Measurements from ENCODE around the gene PHF21B. TPM values are rescaled to one million over a fixed set of nuclear protein-coding genes. Genes with fewer than 3 reads are reported as not detected.

The PHF21B gene
- total RNA-seq, 1 donor: not detected

DNA sequence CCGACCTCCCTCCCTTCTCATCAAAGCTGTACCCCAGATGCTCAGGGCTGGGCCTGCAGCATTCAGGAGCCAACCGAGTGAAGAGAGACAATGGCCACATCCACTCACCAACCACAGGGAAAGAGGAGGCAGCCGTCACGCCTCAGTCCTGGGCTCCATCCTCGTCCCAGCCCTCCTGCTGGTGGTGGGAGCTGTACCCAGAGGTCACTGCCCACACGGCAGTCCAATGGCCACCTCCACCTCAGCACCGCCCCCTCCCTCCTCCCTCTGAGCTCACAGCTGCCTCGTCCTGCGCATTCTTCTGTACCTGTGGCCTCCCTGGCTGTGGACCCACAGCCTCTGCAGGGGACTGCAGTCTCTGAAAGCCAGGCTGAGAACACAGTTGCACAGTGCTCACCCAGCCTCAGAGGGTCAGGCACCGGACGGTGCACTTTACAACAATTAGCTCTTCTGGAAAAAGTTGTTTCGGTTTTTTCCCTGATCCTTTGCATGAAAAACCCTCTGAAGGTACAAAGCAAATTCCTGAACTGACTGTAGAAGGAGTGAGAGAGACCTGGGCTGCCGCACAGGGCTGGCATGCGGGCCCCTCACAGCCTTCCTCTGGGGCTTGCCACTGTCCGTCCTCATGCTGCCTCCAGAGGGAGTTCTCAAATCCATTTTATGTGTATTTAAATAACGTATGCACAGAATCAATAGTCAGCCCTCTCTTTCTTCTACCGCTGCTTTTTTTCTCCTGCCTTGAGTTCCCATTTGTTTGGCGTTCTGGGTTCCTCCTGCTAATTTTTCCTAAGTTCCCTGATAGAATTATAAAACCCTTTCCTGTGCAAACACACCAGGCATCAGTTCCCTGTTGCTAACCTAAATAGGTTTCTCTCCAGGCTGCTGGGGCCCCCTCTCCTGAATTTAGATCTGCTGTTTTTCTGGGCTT lies 52.7 kb downstream of the PHF21B start:
- Histone ChIP-seq H3K27me3 (ENCODE audit: insufficient read depth, low read length) (peaks cover 24% of the 10 kb centered on the region), H4K20me1 (ENCODE audit: insufficient read depth, low read length) (no peaks in the 10 kb centered on the region), H3K36me3 (ENCODE audit: insufficient read depth, low read length) (no peaks in the 10 kb centered on the region), H3K4me2 (ENCODE audit: insufficient read depth, low read length) (no peak overlapping the region), H3K79me2 (ENCODE audit: insufficient read depth, low read length) (no peaks in the 10 kb centered on the region), H2AFZ (ENCODE audit: low read length) (no peak overlapping the region), H3K4me3 (ENCODE audit: insufficient read depth, low read length) (no peak overlapping the region), H3K9me3 (ENCODE audit: low read depth, low read length) (no peaks in the 10 kb centered on the region), H3K27ac (ENCODE audit: low read depth, low read length) (no peak overlapping the region), H3K4me1 (ENCODE audit: insufficient read depth, low read length) (no peaks in the 10 kb centered on the region)
- TF ChIP-seq, protein P1, sequence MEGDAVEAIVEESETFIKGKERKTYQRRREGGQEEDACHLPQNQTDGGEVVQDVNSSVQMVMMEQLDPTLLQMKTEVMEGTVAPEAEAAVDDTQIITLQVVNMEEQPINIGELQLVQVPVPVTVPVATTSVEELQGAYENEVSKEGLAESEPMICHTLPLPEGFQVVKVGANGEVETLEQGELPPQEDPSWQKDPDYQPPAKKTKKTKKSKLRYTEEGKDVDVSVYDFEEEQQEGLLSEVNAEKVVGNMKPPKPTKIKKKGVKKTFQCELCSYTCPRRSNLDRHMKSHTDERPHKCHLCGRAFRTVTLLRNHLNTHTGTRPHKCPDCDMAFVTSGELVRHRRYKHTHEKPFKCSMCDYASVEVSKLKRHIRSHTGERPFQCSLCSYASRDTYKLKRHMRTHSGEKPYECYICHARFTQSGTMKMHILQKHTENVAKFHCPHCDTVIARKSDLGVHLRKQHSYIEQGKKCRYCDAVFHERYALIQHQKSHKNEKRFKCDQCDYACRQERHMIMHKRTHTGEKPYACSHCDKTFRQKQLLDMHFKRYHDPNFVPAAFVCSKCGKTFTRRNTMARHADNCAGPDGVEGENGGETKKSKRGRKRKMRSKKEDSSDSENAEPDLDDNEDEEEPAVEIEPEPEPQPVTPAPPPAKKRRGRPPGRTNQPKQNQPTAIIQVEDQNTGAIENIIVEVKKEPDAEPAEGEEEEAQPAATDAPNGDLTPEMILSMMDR (IDR thresholded peaks at IDR 0.05; ENCODE audit: extremely low read depth, low read depth, low read length): no peak
- no peak for DNase-seq (ENCODE audit: insufficient read length, low spot score, missing footprints)

DNA sequence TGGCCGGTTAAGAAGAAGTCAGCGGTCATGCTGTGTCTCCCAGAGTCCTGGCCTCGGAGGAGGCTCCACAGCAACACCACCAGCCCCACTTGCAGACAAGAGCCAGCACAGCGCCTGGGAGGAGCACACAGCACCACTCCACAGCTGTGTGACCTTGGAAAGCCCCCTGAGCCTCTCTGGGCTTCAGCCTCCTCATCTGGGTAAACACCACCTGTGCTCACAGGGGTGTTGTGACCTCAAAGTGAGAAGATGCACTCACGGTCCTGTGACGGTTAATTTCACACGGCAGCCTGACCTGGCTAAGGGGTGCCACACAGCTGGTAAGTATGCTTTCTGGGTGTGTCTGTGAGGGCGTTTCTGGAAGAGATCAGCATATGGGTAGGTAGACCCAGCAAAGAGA lies 54.7 kb downstream of the PHF21B start:
- no peak for DNase-seq (ENCODE audit: insufficient read length, low spot score, missing footprints)
- Histone ChIP-seq H3K4me3 (ENCODE audit: insufficient read depth, low read length) (no peak overlapping the region), H3K4me2 (ENCODE audit: insufficient read depth, low read length) (no peak overlapping the region), H2AFZ (ENCODE audit: low read length) (no peak overlapping the region), H3K27me3 (ENCODE audit: insufficient read depth, low read length) (peaks cover 24% of the 10 kb centered on the region), H4K20me1 (ENCODE audit: insufficient read depth, low read length) (no peaks in the 10 kb centered on the region), H3K27ac (ENCODE audit: low read depth, low read length) (no peak overlapping the region), H3K9me3 (ENCODE audit: low read depth, low read length) (no peaks in the 10 kb centered on the region), H3K79me2 (ENCODE audit: insufficient read depth, low read length) (no peaks in the 10 kb centered on the region), H3K36me3 (ENCODE audit: insufficient read depth, low read length) (no peaks in the 10 kb centered on the region), H3K4me1 (ENCODE audit: insufficient read depth, low read length) (no peaks in the 10 kb centered on the region)
- TF ChIP-seq, protein P1 (IDR thresholded peaks at IDR 0.05; ENCODE audit: extremely low read depth, low read depth, low read length): no peak

DNA sequence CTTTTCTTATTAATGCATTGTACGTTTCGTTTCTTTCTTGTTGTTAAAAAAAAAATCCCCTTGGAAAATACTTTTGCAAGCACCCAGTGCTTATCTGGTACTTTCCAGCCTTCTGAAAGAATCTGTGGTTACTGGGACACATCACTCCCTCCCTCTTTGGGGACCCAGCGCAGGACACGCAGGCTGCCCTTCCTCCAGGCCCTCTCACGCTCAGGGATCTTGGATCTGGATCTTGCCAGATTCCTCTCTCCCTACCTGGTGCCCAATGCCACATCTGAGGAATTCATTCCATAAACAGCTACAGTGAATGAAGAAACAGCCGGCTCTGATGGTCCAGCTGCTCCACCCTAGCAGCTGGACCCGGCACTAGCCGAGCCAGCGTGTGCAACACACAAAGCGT lies 55.7 kb downstream of the PHF21B start:
- Histone ChIP-seq H3K4me1 (ENCODE audit: insufficient read depth, low read length) (no peaks in the 10 kb centered on the region), H3K79me2 (ENCODE audit: insufficient read depth, low read length) (no peaks in the 10 kb centered on the region), H2AFZ (ENCODE audit: low read length) (no peak overlapping the region), H3K9me3 (ENCODE audit: low read depth, low read length) (no peaks in the 10 kb centered on the region), H3K4me2 (ENCODE audit: insufficient read depth, low read length) (no peak overlapping the region), H3K36me3 (ENCODE audit: insufficient read depth, low read length) (no peaks in the 10 kb centered on the region), H3K27me3 (ENCODE audit: insufficient read depth, low read length) (peaks cover 24% of the 10 kb centered on the region), H4K20me1 (ENCODE audit: insufficient read depth, low read length) (no peaks in the 10 kb centered on the region), H3K27ac (ENCODE audit: low read depth, low read length) (no peak overlapping the region), H3K4me3 (ENCODE audit: insufficient read depth, low read length) (no peak overlapping the region)
- TF ChIP-seq, protein P1 (IDR thresholded peaks at IDR 0.05; ENCODE audit: extremely low read depth, low read depth, low read length): no peak
- DNase-seq (ENCODE audit: insufficient read length, low spot score, missing footprints): no peak
